HepG2 (cell line): ENCODE results near the gene NLGN4X. TPM values are rescaled to one million over a fixed set of nuclear protein-coding genes. Genes with fewer than 3 reads are reported as not detected.

Source experiments
- ATAC-seq: fragments of 200-7000 bp; cut with Tn5 transposase; 3 replicates; pipeline ENCODE4 v1.9.1; 2020; ENCODE audit warnings: mild to moderate bottlenecking, moderate library complexity
- BruUV-seq: library from RNA; stranded (reverse); fragments of 400-500 nt; replicated peaks from 2 replicates; lab custom pipeline; 2021; lab: Mats Ljungman, UMichigan
- CTCF ChIA-PET: fragments of 300-600 bp; formaldehyde crosslinking; extraction: SDS; loops from one replicate; lab custom pipeline; 2021; ENCODE audit warnings: low total read pairs, inconsistent platforms, low intra/inter-chr PET ratio; lab: Yijun Ruan, JAX
- POLR2A ChIA-PET: fragments of 350-600 bp; sonication (Branson Sonifier 250); formaldehyde crosslinking; loops from one replicate; lab custom pipeline; 2020; ENCODE audit warnings: antibody characterized with exemption, inconsistent platforms; lab: Yijun Ruan, JAX
- DNase-seq: peaks from one replicate; pipeline ENCODE4 v3.0.0-alpha.2; 2015; ENCODE audit warnings: low spot score
- FAIRE-seq: peaks from 3 replicates; lab custom pipeline; 2011; peaks lifted over from hg19 to GRCh38; lab: Jason Lieb, UNC
- H2AFZ ChIP-seq: one replicate; pipeline ENCODE4 v1.6.1; 2011; ENCODE audit warnings: low read length, inconsistent platforms
- H3K27ac ChIP-seq: fragments of 300-600 bp; 3 replicates; pipeline ENCODE4 v1.8.0; 2011; ENCODE audit warnings: mixed run types, mild to moderate bottlenecking, mixed read lengths, low read length, inconsistent platforms; ENCODE audit not compliant: insufficient read depth; ENCODE audit errors: extremely low read length
- H3K27me3 ChIP-seq, 2 experiments: fragments of 200-600 bp in 1 of 2; 2 replicates in 1 of 2; 3 replicates in 1 of 2; pipeline versions ENCODE4 v1.6.0 to v1.8.0; 2011; ENCODE audit warnings: low read length in 2 of 2, mild to moderate bottlenecking in 2 of 2, moderate library complexity in 2 of 2, inconsistent platforms in 1 of 2; ENCODE audit not compliant: insufficient read depth in 2 of 2, control insufficient read depth in 1 of 2
- H3K36me3 ChIP-seq, 2 experiments: fragments of 200-600 bp in 1 of 2; replicated peaks in 1 of 2; 2 replicates in 1 of 2; 3 replicates in 1 of 2; pipeline versions ENCODE4 v1.5.1 to v1.8.0; 2011; ENCODE audit warnings: low read length in 2 of 2, inconsistent platforms in 1 of 2; ENCODE audit not compliant: insufficient read depth in 2 of 2, control insufficient read depth in 1 of 2
- H3K4me1 ChIP-seq: 2 replicates; pipeline ENCODE4 v1.5.1; 2012; ENCODE audit warnings: low read length, inconsistent platforms; ENCODE audit not compliant: insufficient read depth
- H3K4me2 ChIP-seq: 2 replicates; pipeline ENCODE4 v1.6.0; 2011; ENCODE audit warnings: low read depth, low read length, inconsistent platforms
- H3K4me3 ChIP-seq, 3 experiments: fragments of 200-600 bp in 1 of 3; sonication (generic), shearing (Covaris generic) in 1 of 3; replicated peaks in 1 of 3; 2 replicates each; pipeline ENCODE4 v1.5.1; 2011 to 2016; ENCODE audit warnings: low read length in 3 of 3, inconsistent platforms in 2 of 3, low read depth in 2 of 3, mild to moderate bottlenecking in 2 of 3, control low read depth in 1 of 3, mixed read lengths in 1 of 3; ENCODE audit not compliant: insufficient read depth in 1 of 3
- H3K79me2 ChIP-seq: one replicate; pipeline ENCODE4 v1.6.1; 2011; ENCODE audit warnings: low read length, inconsistent platforms; ENCODE audit not compliant: insufficient read depth
- H3K9ac ChIP-seq: 2 replicates; pipeline ENCODE4 v1.6.0; 2011; ENCODE audit warnings: mild to moderate bottlenecking, low read depth, low read length, inconsistent platforms; ENCODE audit not compliant: insufficient read depth
- H3K9me3 ChIP-seq: 2 replicates; pipeline ENCODE4 v1.5.1; 2012; ENCODE audit warnings: mild to moderate bottlenecking, low read length
- H4K20me1 ChIP-seq: 2 replicates; pipeline ENCODE4 v1.6.0; 2011; ENCODE audit warnings: inconsistent platforms, mild to moderate bottlenecking, low read length, moderate library complexity; ENCODE audit not compliant: insufficient read depth
- ATF7 ChIP-seq, 2 experiments: fragments of 450-650 bp in 1 of 2; sonication (generic) in 1 of 2; formaldehyde crosslinking in 1 of 2; IDR thresholded peaks; 2 replicates each; pipeline versions ENCODE4 v1.4.0 to v1.6.1; 2016 to 2020; ENCODE audit warnings: antibody characterized with exemption in 1 of 2, mild to moderate bottlenecking in 1 of 2, missing genetic modification reagents in 1 of 2
- HNF1A ChIP-seq, 2 experiments: sonication (generic) in 1 of 2; formaldehyde crosslinking in 1 of 2; IDR thresholded peaks; 2 replicates each; pipeline versions ENCODE4 v1.4.0 to v1.6.1; 2016 to 2020; ENCODE audit warnings: borderline replicate concordance in 1 of 2, low read depth in 1 of 2, mild to moderate bottlenecking in 1 of 2, missing genetic modification reagents in 1 of 2
- KAT2B ChIP-seq: fragments of 150-350 bp; IDR thresholded peaks from 2 replicates; pipeline ENCODE4 v1.6.1; 2014; ENCODE audit warnings: low read depth, low read length, borderline replicate concordance
- MAFF ChIP-seq: IDR thresholded peaks from 2 replicates; pipeline ENCODE4 v1.6.1; 2011; ENCODE audit warnings: low read depth, low read length, improper control_type of control experiment
- MAFK ChIP-seq, 2 experiments: IDR thresholded peaks in 1 of 2; conservative IDR thresholded peaks in 1 of 2; 2 replicates each; pipeline ENCODE4 v1.6.1; 2011; ENCODE audit warnings: improper control_type of control experiment in 2 of 2, low read length in 2 of 2
- PREB ChIP-seq: sonication (generic); formaldehyde crosslinking; IDR thresholded peaks from 2 replicates; pipeline ENCODE4 v1.4.0; 2020; ENCODE audit warnings: missing genetic modification reagents
- SP5 ChIP-seq: IDR thresholded peaks from 2 replicates; pipeline ENCODE4 v1.6.1; 2016; ENCODE audit warnings: low read depth, borderline replicate concordance
- ZNF674 ChIP-seq: sonication (generic); formaldehyde crosslinking; IDR thresholded peaks from 2 replicates; pipeline ENCODE4 v1.5.0; 2020; ENCODE audit warnings: low read depth, mild to moderate bottlenecking, missing genetic modification reagents
- WGBS: methylation state at CpG from one replicate; pipeline ENCODE4 v1.1.6; 2017; ENCODE audit warnings: low lambda C conversion rate; 5-methylcytosine and 5-hydroxymethylcytosine counted together
- in situ Hi-C: cut with HindIII; loops from 2 replicates; pipeline ENCODE4 v1.10.0; 2017; ENCODE audit warnings: low pct_unique_long_range_greater_than_20kb; ENCODE audit not compliant: extremely low pct_ligation_motif_present
- intact Hi-C: fragments of 100-400 bp; cut with micrococcal nuclease; formaldehyde crosslinking; loops from one replicate; pipeline ENCODE4 v1.10.0; 2022; ENCODE audit not compliant: unreplicated experiment
- polyA plus RNA-seq, 8 experiments: library from polyadenylated mRNA; depleted of rRNA in 3 of 8; stranded (reverse) in 7 of 8; unstranded in 1 of 8; fragments of >200 nt; fragmentation: Illumina TruSeq in 4 of 8; extraction: Trizol in 4 of 8; gene quantifications; 2 replicates each; pipeline versions ENCODE4 v1.2.1 to v1.2.3, GENCODE V29; 2011 to 2016; ENCODE audit warnings: low read depth in 4 of 8, missing spikeins in 1 of 8, mixed read lengths in 1 of 8; ENCODE audit not compliant: insufficient read depth in 1 of 8
- total RNA-seq, 5 experiments: library from RNA; depleted of rRNA; stranded (reverse); fragments of >200 nt; fragmentation: Illumina TruSeq; extraction: Trizol; gene quantifications; 2 replicates each; pipeline ENCODE4 v1.2.3, GENCODE V29; 2016; ENCODE audit warnings: low read depth in 1 of 5

NLGN4X gene
- total and polyA plus RNA-seq, 2 of the 13 experiments (the other 11 are each of a cell fraction or from before 2014, with no cell fraction given) = not detected

- FAIRE-seq (no peak), DNase-seq (no peak), ATAC-seq (no peak)
- no TSS peak for BruUV-seq
- in situ Hi-C loops = no loop called here
- H4K20me1 ChIP-seq = no peaks in the 10 kb centered on the region
- CTCF ChIA-PET = no interaction called here
- H2AFZ ChIP-seq = no peak overlapping the region
- H3K36me3 ChIP-seq = no peaks in the 10 kb centered on the region
- H3K9me3 ChIP-seq = no peaks in the 10 kb centered on the region
- no peak for TF ChIP-seq ZNF674 (CRISPR knock-in tag)
- TF ChIP-seq MAFF = peak; percentile 69
- peak in 1 of 2 experiments; percentile 69; a peak in 3 of 4 replicates for TF ChIP-seq MAFK (conservative IDR thresholded peaks at IDR 0.05 in 1 of 2, IDR thresholded peaks at IDR 0.05 in 1 of 2; ENCODE audit: low read length in 2 of 2)
- TF ChIP-seq SP5 = no peak
- no peak for TF ChIP-seq KAT2B
- no peak for TF ChIP-seq PREB (CRISPR knock-in tag)
- TF ChIP-seq ATF7 (IDR thresholded peaks at IDR 0.05) = no peak
- no peak for TF ChIP-seq ATF7 (CRISPR knock-in tag; IDR thresholded peaks at IDR 0.05)
- TF ChIP-seq HNF1A (IDR thresholded peaks at IDR 0.05; ENCODE audit: low read depth) = no peak
- no peak for TF ChIP-seq HNF1A (CRISPR knock-in tag; IDR thresholded peaks at IDR 0.05; ENCODE audit: borderline replicate concordance)
- H3K79me2 ChIP-seq = no peaks in the 10 kb centered on the region
- H3K4me3 ChIP-seq = no peak overlapping the region
- intact Hi-C loops = no loop called here
- no peak overlapping the region for H3K9ac ChIP-seq
- no peaks in the 10 kb centered on the region for H3K27me3 ChIP-seq
- H3K4me2 ChIP-seq = no peak overlapping the region
- no peaks in the 10 kb centered on the region for H3K4me1 ChIP-seq
- 3% methylated on average over 5 of the region's 5 CpGs for WGBS
- POLR2A ChIA-PET = no interaction called here
- no peak overlapping the region for H3K27ac ChIP-seq
Observed at GRCh38 chrX:6015423-6015822, 213.2 kb downstream of the NLGN4X start.
